ENCODE data around the gene LOXL1. TPM values are rescaled to one million over a fixed set of nuclear protein-coding genes. Genes with fewer than 3 reads are reported as not detected.

The LOXL1 gene
- total RNA-seq, 6 experiments from 2014 or later = 235 to 309 (median 288) TPM

- peak overlapping the region; percentile 61 for H3K27ac Mint-ChIP-seq
Observed at GRCh38 chr15:73987681-73988444, 61.6 kb downstream of the LOXL1 start.

GRCh38 chr15:73988445-73988969 is 62.2 kb downstream of the LOXL1 start:
- peaks cover 8% of the 10 kb centered on the region; the same call in 1 of the 2 replicates for H3K36me3 Mint-ChIP-seq (ENCODE audit: low read depth)
- peak overlapping the region; percentile 86 for H3K27ac Mint-ChIP-seq
- DNase-seq = no peak
- H3K4me3 Mint-ChIP-seq = no peak overlapping the region
- H3K4me1 Mint-ChIP-seq (ENCODE audit: low read depth) = peaks cover 82% of the 10 kb centered on the region
- TF ChIP-seq CTCF (IDR thresholded peaks at IDR 0.05) = no peak
- H3K27me3 Mint-ChIP-seq (ENCODE audit: insufficient read depth) = no peaks in the 10 kb centered on the region; the same call in 1 of the 2 replicates
- no peaks in the 10 kb centered on the region for H3K9me3 Mint-ChIP-seq

More at GRCh38 chr15:73987681-73988444, 61.6 kb downstream of the LOXL1 start:
- Mint-ChIP-seq H3K27me3 (ENCODE audit: insufficient read depth) (no peaks in the 10 kb centered on the region; the same call in 1 of the 2 replicates), H3K4me3 (no peak overlapping the region), H3K36me3 (ENCODE audit: low read depth) (peaks cover 8% of the 10 kb centered on the region; the same call in 1 of the 2 replicates), H3K9me3 (no peaks in the 10 kb centered on the region), H3K4me1 (ENCODE audit: low read depth) (peaks cover 89% of the 10 kb centered on the region)
- TF ChIP-seq CTCF (IDR thresholded peaks at IDR 0.05) = no peak
- no peak for DNase-seq

GRCh38 chr15:73989001-73989798 is 62.9 kb downstream of the LOXL1 start:
- peak; percentile 86 for DNase-seq
- peaks cover 6% of the 10 kb centered on the region; the same call in 1 of the 2 replicates for H3K36me3 Mint-ChIP-seq (ENCODE audit: low read depth)
- no peak for TF ChIP-seq CTCF (IDR thresholded peaks at IDR 0.05)
- peak overlapping the region; percentile 86 for H3K27ac Mint-ChIP-seq
- peak overlapping the region; percentile 47 for H3K4me3 Mint-ChIP-seq
- H3K4me1 Mint-ChIP-seq (ENCODE audit: low read depth) = peaks cover 81% of the 10 kb centered on the region
- H3K27me3 Mint-ChIP-seq (ENCODE audit: insufficient read depth) = no peaks in the 10 kb centered on the region; the same call in 1 of the 2 replicates
- H3K9me3 Mint-ChIP-seq = no peaks in the 10 kb centered on the region

GRCh38 chr15:73990250-73991005 is 64.2 kb downstream of the LOXL1 start:
- H3K4me3 Mint-ChIP-seq = peak overlapping the region; percentile 89; the same call in 1 of the 2 replicates
- H3K27ac Mint-ChIP-seq = no peak overlapping the region; the same call in 1 of the 2 replicates
- DNase-seq = no peak
- no peak for TF ChIP-seq CTCF (IDR thresholded peaks at IDR 0.05)
- no peaks in the 10 kb centered on the region for H3K9me3 Mint-ChIP-seq
- H3K27me3 Mint-ChIP-seq (ENCODE audit: insufficient read depth) = no peaks in the 10 kb centered on the region; the same call in 1 of the 2 replicates
- peaks cover 7% of the 10 kb centered on the region; the same call in 1 of the 2 replicates for H3K36me3 Mint-ChIP-seq (ENCODE audit: low read depth)
- H3K4me1 Mint-ChIP-seq (ENCODE audit: low read depth) = peaks cover 77% of the 10 kb centered on the region

GRCh38 chr15:73991260-73991659 is 65.0 kb downstream of the LOXL1 start:
- TF ChIP-seq CTCF (IDR thresholded peaks at IDR 0.05) = no peak
- Mint-ChIP-seq H3K27ac (peak overlapping the region; percentile 71), H3K4me3 (peak overlapping the region; percentile 89), H3K36me3 (ENCODE audit: low read depth) (peaks cover 7% of the 10 kb centered on the region; the same call in 1 of the 2 replicates), H3K4me1 (ENCODE audit: low read depth) (peaks cover 75% of the 10 kb centered on the region), H3K27me3 (ENCODE audit: insufficient read depth) (no peaks in the 10 kb centered on the region; the same call in 1 of the 2 replicates), H3K9me3 (no peaks in the 10 kb centered on the region)
- no peak for DNase-seq

All from HFFc6 (cell line).